ENCODE measurements around the gene CCNB1IP1. TPM values are rescaled to one million over a fixed set of nuclear protein-coding genes. Genes with fewer than 3 reads are reported as not detected.
A peak's percentile ranks its signal among the peaks of the same experiment; 100 is the strongest.
"Not testable (repeated sequence)": the region's sequence is repeated elsewhere in the genome, so short reads cannot be mapped to it uniquely, and the experiment has no call there.

Gene CCNB1IP1
- total RNA-seq: 41.0 TPM
- long read RNA-seq, partial matches to known transcripts: 2 of 4 reads
- long read RNA-seq, other reads (novel, unspliced or antisense): 0 of 4 reads

DNA sequence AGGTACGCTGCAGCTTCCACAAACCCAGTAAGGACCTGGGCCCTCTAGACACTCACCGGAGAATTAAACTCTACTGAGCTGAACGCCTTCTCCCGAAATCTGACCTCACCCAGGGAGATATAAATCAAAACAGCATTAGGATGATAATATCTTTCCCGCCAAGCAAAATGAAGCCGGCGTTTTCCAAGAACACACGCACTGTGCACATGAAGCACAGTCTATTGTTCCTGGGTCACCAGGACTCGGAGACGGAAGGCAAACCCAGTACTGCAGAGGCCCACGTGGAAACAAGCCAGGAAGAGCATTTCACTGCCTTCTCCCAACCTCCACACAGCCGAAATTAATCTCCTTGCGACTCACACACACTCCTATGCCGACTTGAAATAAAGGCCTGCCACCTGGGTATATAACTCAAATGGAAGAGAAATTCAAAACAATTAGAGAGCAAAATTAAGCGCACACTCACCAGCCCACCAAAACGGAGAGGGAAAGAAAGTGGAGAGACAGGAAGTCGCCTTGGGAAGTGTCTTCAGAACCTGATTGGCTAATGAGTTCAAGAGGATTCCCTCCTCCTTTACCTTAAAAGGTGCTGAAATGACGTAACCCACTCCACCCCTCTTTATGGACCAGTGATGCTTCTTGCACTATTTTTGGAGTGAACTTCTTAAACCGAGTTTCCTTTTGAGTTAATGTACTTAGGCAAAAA lies at the start of gene CCNB1IP1:
Gene CCNB1IP1 (minus strand): TSS at position 492 of the 706 bp plus-strand sequence. CDS start 16,756 bp downstream, outside the sequence.
- DNase-seq (ENCODE audit: missing footprints): no peak
- intact Hi-C loops (cut with DNase I): loop anchor here (1.0 to 5.0 kb wide), 3 partner anchors 10 to 349 kb away; partner anchors contain the start of genes PARP2, PIP4P1 and RNASE4
- peak; percentile 98 for ATAC-seq

DNA sequence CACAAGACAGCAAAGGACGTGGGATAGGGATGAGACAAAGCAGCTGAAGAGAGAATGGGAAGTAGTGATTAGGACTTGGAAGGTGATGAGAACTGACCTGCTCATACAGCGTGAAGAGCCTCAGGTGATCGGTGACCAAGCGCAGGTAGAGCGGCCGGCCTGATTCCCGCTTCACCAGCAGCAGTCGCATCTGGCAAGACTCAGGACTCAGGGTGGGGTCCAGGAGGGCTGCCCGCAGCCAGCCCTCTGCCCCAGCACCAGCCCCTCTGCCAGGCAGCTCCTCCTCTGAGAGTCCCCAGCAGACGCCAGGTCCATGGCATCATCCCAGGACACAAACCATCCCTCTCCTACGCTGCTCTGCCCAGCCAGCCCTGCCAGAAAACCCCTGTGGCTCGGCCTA lies 49.4 kb upstream of the CCNB1IP1 start:
- intact Hi-C loops (cut with DNase I): no loop called here
- no peak for ATAC-seq
- no peak for DNase-seq (ENCODE audit: missing footprints)

DNA sequence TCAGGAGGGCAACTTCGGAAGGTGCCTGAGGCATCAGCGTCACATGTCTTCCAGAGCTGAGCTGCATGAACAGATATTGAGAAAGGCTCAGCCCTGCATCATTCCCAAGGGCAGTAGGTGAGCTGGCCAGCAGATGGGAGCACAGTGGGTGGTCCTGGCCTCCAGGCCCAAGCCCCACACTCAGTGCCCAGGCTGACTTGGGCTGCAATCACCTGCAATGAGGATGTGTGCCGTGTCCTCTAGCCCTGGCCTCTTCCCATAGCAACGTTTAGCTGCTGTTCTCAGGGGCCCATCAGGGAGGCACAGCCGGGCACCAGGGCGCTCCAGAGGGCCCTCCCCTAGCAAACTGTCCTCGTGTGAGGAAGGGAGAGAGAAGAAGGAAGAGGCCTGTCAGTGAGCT lies 48.3 kb upstream of the CCNB1IP1 start:
- ATAC-seq (no peak), DNase-seq (ENCODE audit: missing footprints) (no peak)
- intact Hi-C loops (cut with DNase I): no loop called here

DNA sequence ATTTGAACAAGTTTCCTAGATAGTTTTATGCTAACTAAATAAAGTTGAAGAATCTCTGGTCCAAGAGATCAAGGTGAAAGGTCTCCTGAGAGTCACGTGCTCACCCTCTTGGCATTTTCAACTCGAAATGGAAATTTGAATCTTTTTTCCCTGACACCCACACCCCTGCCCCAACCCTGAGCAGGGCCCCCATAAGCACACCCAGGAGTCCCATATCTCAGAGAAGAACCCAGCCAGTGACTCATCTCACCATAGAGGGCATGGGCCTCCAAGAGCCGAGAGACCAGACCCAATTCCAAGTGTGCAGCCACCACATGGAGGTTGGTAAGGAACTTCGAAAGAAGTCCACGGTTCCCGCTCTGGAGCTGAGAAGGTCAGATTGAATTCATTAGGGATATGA lies 47.6 kb upstream of the CCNB1IP1 start:
- intact Hi-C loops (cut with DNase I): no loop called here
- no peak for DNase-seq (ENCODE audit: missing footprints)

DNA sequence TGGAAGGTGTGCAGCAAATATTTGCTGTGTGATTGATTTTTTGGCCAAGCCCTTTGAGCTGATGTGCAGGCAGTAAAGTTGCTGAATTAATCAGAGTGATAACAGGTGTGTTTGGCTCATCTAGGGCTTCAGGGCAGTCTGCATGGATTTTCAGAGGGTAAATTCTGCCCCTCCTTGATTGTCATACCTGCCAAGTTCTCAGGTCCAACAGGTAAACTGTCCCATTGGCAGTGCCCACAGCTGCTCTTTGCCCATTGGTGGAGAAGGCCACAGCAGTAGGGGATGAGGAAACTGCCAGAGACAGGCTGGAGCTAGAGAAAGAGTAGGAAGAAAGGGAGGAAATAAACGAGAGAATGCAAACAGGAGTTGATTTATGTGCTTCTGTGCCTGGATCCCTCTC lies 46.7 kb upstream of the CCNB1IP1 start:
- intact Hi-C loops (cut with DNase I): no loop called here
- ATAC-seq (no peak), DNase-seq (ENCODE audit: missing footprints) (no peak)

More for the DNA sequence above, 47.6 kb upstream of the CCNB1IP1 start:
- ATAC-seq: no peak

- intact Hi-C loops (cut with DNase I): no loop called here
- ATAC-seq: no peak
Observed at GRCh38 chr14:20377171-20377570, 44.1 kb upstream of the CCNB1IP1 start.

GRCh38 chr14:20376071-20376588 lies 43.1 kb upstream of the CCNB1IP1 start:
- ATAC-seq (no peak), DNase-seq (ENCODE audit: missing footprints) (no peak)
- intact Hi-C loops (cut with DNase I): no loop called here

More at GRCh38 chr14:20377171-20377570, 44.1 kb upstream of the CCNB1IP1 start:
- no peak for DNase-seq (ENCODE audit: missing footprints)

GRCh38 chr14:20375471-20375870 lies 42.4 kb upstream of the CCNB1IP1 start:
- no peak for DNase-seq (ENCODE audit: missing footprints)
- intact Hi-C loops (cut with DNase I): no loop called here
- no peak for ATAC-seq

GRCh38 chr14:20372796-20373195 lies 39.7 kb upstream of the CCNB1IP1 start:
- ATAC-seq (no peak), DNase-seq (ENCODE audit: missing footprints) (no peak)
- intact Hi-C loops (cut with DNase I): no loop called here

GRCh38 chr14:20365928-20366327 lies 32.8 kb upstream of the CCNB1IP1 start:
- DNase-seq (ENCODE audit: missing footprints) (no peak), ATAC-seq (no peak)
- intact Hi-C loops (cut with DNase I): no loop called here

- ATAC-seq; intact Hi-C loops (cut with DNase I); DNase-seq (ENCODE audit: missing footprints): not testable (repeated sequence)
Observed at GRCh38 chr14:20358474-20358873, 25.4 kb upstream of the CCNB1IP1 start.

DNA sequence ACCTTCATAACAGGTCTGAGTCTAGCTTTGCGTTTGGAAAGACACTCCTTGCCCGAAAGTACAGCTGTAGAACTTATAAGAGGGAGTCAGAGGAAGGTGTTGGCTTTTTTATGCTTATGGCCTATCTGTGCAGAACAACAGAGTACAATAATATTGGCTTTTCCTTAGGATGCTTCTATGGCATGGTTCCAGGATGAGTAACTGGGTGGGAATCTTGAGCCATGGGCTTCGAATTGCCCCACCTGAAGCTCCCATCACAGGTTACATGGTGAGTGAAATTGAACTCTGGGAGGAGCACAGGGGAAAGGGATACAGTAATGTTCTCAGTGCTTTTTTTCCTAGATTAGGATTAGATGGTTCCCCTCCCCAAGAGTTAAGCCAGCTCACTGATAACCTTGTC lies 23.3 kb upstream of the CCNB1IP1 start:
- DNase-seq (ENCODE audit: missing footprints): no peak
- ATAC-seq: no peak
- intact Hi-C loops (cut with DNase I): no loop called here

GRCh38 chr14:20350860-20351259 lies 17.8 kb upstream of the CCNB1IP1 start:
- ATAC-seq (no peak), DNase-seq (ENCODE audit: missing footprints) (no peak)
- intact Hi-C loops (cut with DNase I): no loop called here

DNA sequence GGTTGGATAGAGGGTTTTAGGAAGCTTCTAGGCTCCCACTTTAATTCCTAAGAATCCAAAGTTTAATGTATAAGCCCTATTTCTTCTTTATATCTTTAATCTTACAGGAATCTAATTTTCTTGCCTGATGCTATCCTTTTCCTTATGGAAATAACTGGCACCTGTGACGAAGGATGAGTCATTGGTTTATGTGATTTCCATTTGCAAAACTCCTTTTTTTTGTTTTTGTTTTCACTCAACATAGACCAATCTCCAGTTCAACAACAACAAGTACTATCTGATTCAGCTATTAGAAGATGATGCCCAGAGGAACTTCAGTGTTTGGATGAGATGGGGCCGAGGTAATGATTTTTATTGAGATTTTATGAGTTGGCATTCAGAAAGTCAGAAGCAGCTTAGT lies 17.2 kb upstream of the CCNB1IP1 start:
- ATAC-seq: no peak

DNA sequence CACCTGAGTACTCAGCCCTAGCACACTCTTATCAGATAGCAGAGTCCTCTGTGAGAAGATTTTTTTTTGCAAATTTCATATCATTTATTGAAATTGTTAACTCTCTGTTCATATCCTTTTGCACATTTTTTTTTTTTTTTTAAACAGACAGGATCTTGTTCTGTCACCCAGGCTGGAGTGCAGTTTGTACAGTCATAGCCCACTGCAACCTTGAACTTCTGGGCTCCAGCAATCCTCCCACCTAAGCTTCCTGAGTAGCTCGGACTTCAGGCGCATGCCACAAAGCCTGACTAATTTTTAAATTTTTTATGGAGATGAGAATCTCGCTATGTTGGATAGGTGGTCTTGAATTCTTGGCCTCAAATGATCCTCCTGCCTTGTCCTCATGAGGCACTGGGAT lies 14.7 kb upstream of the CCNB1IP1 start:
- intact Hi-C loops (cut with DNase I): no loop called here
- ATAC-seq (no peak), DNase-seq (ENCODE audit: missing footprints) (no peak)

More for the DNA sequence above, 17.2 kb upstream of the CCNB1IP1 start:
- DNase-seq (ENCODE audit: missing footprints): no peak
- intact Hi-C loops (cut with DNase I): no loop called here

DNA sequence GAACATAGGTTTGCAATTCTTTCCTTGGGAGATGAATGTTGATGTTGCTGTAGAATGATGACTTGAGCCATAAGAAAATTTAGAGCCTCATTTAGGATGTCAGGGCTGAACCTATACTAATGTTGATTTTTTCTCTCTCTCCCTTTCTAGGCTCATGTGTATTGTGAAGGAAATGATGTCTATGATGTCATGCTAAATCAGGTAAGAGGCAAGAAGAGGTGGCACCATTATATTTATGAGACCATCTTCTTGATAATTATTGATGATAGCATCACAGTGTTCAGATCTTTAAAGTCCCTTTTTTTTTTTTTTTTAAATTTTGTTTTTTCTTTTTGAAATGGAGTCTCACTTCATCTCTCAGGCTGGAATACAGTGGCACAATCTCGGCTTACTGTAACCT lies 13.6 kb upstream of the CCNB1IP1 start:
- DNase-seq (ENCODE audit: missing footprints) (no peak), ATAC-seq (no peak)
- intact Hi-C loops (cut with DNase I): no loop called here

- ATAC-seq (no peak), DNase-seq (ENCODE audit: missing footprints) (no peak)
- intact Hi-C loops (cut with DNase I): no loop called here
Observed at GRCh38 chr14:20345366-20345765, 12.3 kb upstream of the CCNB1IP1 start.

- ATAC-seq: no peak
- DNase-seq (ENCODE audit: missing footprints): no peak
- intact Hi-C loops (cut with DNase I): loop anchor here (1.0 to 2.0 kb wide), 3 partner anchors 11 to 117 kb away; partner anchors contain the start of genes CCNB1IP1, PIP4P1 and TEP1
Observed at GRCh38 chr14:20343862-20344220, 10.8 kb upstream of the CCNB1IP1 start.

DNA sequence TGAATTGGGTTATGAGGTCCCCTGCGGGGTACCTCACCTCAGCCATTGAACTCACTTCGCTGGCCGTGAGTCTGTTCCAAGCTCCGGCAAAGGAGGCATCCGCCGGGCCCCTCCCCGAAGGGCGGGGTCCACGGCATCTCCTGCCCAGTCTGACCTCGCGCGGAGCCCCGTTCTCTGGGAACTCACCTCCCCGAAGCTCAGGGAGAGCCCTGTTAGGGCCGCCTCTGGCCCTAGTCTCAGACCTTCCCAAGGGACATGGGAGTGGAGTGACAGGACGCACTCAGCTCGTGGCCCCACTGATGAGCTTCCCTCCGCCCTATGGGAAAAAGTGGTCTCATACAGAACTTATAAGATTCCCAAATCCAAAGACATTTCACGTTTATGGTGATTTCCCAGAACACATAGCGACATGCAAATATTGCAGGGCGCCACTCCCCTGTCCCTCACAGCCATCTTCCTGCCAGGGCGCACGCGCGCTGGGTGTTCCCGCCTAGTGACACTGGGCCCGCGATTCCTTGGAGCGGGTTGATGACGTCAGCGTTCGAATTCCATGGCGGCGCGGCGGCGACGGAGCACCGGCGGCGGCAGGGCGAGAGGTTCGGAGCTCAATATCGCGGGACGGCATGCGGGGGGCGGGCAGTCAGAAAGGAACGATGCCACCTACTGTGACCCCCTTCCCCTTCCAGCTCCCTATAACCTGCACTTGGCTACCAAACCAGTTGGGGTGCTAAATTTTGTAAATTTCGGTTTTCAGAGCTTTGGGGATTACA lies 10.2 kb upstream of the CCNB1IP1 start, which contains the start of gene PARP2:
Gene PARP2 (plus strand): TSS at position 544 of the 770 bp plus-strand sequence. CDS start 7 bp downstream, at position 551.
- DNase-seq (ENCODE audit: missing footprints) (peak; percentile 98), ATAC-seq (peak; percentile 98)
- intact Hi-C loops (cut with DNase I): loop anchor here (1.0 to 2.0 kb wide), 3 partner anchors 10 to 118 kb away; partner anchors contain the start of genes CCNB1IP1, PIP4P1 and TEP1

Measured in Right ventricle myocardium inferior (tissue), 1 donor.